ENCODE data around the gene EEF1A2. TPM values are rescaled to one million over a fixed set of nuclear protein-coding genes. Genes with fewer than 3 reads are reported as not detected.

EEF1A2 gene
- total and polyA plus RNA-seq, 12 donors = 59.5 to 407 (median 139) TPM

GRCh38 chr20:63544241-63544957 lies 45.5 kb upstream of the EEF1A2 start:
- 72 to 78% (median 75%) methylated on average over 8 to 27 of the region's 27 CpGs for WGBS, 4 donors
- Histone ChIP-seq H3K4me1 (replicated peaks in 1 of 2) (no peaks in the 10 kb centered on the region), H3K4me3 (no peak overlapping the region), H3K9me3 (replicated peaks in 1 of 3) (no peaks in the 10 kb centered on the region), H3K27ac (no peak overlapping the region), H3K36me3 (replicated peaks in 1 of 2) (no peaks in the 10 kb centered on the region), H3K27me3 (peaks cover 10% of the 10 kb centered on the region)
- TF ChIP-seq, protein P1, sequence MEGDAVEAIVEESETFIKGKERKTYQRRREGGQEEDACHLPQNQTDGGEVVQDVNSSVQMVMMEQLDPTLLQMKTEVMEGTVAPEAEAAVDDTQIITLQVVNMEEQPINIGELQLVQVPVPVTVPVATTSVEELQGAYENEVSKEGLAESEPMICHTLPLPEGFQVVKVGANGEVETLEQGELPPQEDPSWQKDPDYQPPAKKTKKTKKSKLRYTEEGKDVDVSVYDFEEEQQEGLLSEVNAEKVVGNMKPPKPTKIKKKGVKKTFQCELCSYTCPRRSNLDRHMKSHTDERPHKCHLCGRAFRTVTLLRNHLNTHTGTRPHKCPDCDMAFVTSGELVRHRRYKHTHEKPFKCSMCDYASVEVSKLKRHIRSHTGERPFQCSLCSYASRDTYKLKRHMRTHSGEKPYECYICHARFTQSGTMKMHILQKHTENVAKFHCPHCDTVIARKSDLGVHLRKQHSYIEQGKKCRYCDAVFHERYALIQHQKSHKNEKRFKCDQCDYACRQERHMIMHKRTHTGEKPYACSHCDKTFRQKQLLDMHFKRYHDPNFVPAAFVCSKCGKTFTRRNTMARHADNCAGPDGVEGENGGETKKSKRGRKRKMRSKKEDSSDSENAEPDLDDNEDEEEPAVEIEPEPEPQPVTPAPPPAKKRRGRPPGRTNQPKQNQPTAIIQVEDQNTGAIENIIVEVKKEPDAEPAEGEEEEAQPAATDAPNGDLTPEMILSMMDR (IDR thresholded peaks at IDR 0.05) = no peak
- TF ChIP-seq POLR2A (IDR thresholded peaks at IDR 0.05) = no peak
- no peak for DNase-seq
- intact Hi-C loops (cut with DNase I) = no loop called here

GRCh38 chr20:63543733-63544132 lies 44.9 kb upstream of the EEF1A2 start:
- WGBS, 4 donors = 72 to 79% (median 78%) methylated on average over 6 of the region's 6 CpGs
- DNase-seq = no peak

GRCh38 chr20:63543131-63543530 lies 44.2 kb upstream of the EEF1A2 start:
- H3K27me3 ChIP-seq = peaks cover 10% of the 10 kb centered on the region
- TF ChIP-seq, protein P1 (IDR thresholded peaks at IDR 0.05) = no peak
- no peak for TF ChIP-seq POLR2A (IDR thresholded peaks at IDR 0.05)
- H3K4me1 ChIP-seq (replicated peaks in 1 of 2) = no peaks in the 10 kb centered on the region
- no peaks in the 10 kb centered on the region for H3K9me3 ChIP-seq (replicated peaks in 1 of 3)
- no peak overlapping the region for H3K4me3 ChIP-seq
- intact Hi-C loops (cut with DNase I) = no loop called here
- no peak for DNase-seq
- H3K36me3 ChIP-seq (replicated peaks in 1 of 2) = no peaks in the 10 kb centered on the region
- 89 to 96% (median 93%) methylated on average over 8 to 10 of the region's 10 CpGs; no CpG with 5 or more reads in 1 of the 4 donors for WGBS, 4 donors
- H3K27ac ChIP-seq = no peak overlapping the region

More at GRCh38 chr20:63543733-63544132, 44.9 kb upstream of the EEF1A2 start:
- H3K9me3 ChIP-seq (replicated peaks in 1 of 3) = no peaks in the 10 kb centered on the region
- H3K27me3 ChIP-seq = peaks cover 10% of the 10 kb centered on the region
- no peak overlapping the region for H3K27ac ChIP-seq
- H3K36me3 ChIP-seq (replicated peaks in 1 of 2) = no peaks in the 10 kb centered on the region
- H3K4me3 ChIP-seq = no peak overlapping the region
- intact Hi-C loops (cut with DNase I) = no loop called here
- TF ChIP-seq, protein P1 (IDR thresholded peaks at IDR 0.05) = no peak
- H3K4me1 ChIP-seq (replicated peaks in 1 of 2) = no peaks in the 10 kb centered on the region

GRCh38 chr20:63542696-63543095 lies 43.8 kb upstream of the EEF1A2 start:
- no peak for DNase-seq
- 80 to 97% (median 88%) methylated on average over 1 to 10 of the region's 10 CpGs for whole genome bisulfite sequencing, 4 donors
- Histone ChIP-seq H3K4me3 (no peak overlapping the region), H3K27me3 (peaks cover 9% of the 10 kb centered on the region), H3K4me1 (replicated peaks in 1 of 2) (peaks cover 0 to 2% of the 10 kb centered on the region in 2 donors), H3K36me3 (replicated peaks in 1 of 2) (no peaks in the 10 kb centered on the region), H3K27ac (no peak overlapping the region), H3K9me3 (replicated peaks in 1 of 3) (no peaks in the 10 kb centered on the region)
- intact Hi-C loops (cut with DNase I) = no loop called here
- TF ChIP-seq, protein P1 (IDR thresholded peaks at IDR 0.05) = no peak
